GM12878 (cell line): ENCODE measurements around the gene FUZ.

Experiments
- ATF3 ChIP-seq: IDR thresholded peaks from 2 replicates; pipeline ENCODE4 v1.6.1; 2011; ENCODE audit warnings: low read depth, mild to moderate bottlenecking, low read length, moderate library complexity, borderline replicate concordance; ENCODE audit errors: extremely low read depth
- CHD4 ChIP-seq: fragments of 200-600 bp; sonication (generic); IDR thresholded peaks from 2 replicates; pipeline ENCODE4 v1.6.1; 2016; ENCODE audit warnings: mild to moderate bottlenecking
- CTCF ChIP-seq, 3 experiments: IDR thresholded peaks in 2 of 3; conservative IDR thresholded peaks in 1 of 3; 2 replicates each; pipeline ENCODE4 v1.5.1; 2011; ENCODE audit warnings: low read depth in 3 of 3, low read length in 3 of 3, mild to moderate bottlenecking in 3 of 3, control low read depth in 2 of 3, moderate library complexity in 2 of 3, inconsistent platforms in 1 of 3, mixed read lengths in 1 of 3; ENCODE audit not compliant: control insufficient read depth in 2 of 3, insufficient read depth in 1 of 3; ENCODE audit errors: extremely low read depth in 1 of 3
- PAX5 ChIP-seq: IDR thresholded peaks from 2 replicates; pipeline ENCODE4 v1.6.1; 2011; ENCODE audit warnings: low read depth, low read length, borderline replicate concordance
- SMC3 ChIP-seq: IDR thresholded peaks from 2 replicates; pipeline ENCODE4 v1.6.1; 2011; ENCODE audit warnings: low read length, improper control_type of control experiment, borderline replicate concordance
- ZNF24 ChIP-seq: fragments of 450-650 bp; IDR thresholded peaks from 2 replicates; pipeline ENCODE4 v1.6.1; 2017; ENCODE audit warnings: antibody characterized with exemption, mild to moderate bottlenecking
- ZNF384 ChIP-seq: IDR thresholded peaks from 2 replicates; pipeline ENCODE4 v1.6.1; 2012; ENCODE audit warnings: low read depth, mild to moderate bottlenecking, low read length, improper control_type of control experiment, borderline replicate concordance

GRCh38 chr19:49807058-49807903 is 5.8 kb downstream of the FUZ start:
- TF ChIP-seq ATF3 (no peak), SMC3 (no peak), ZNF384 (no peak), CTCF (IDR thresholded peaks at IDR 0.05 in 2 of 3, conservative IDR thresholded peaks at IDR 0.05 in 1 of 3; ENCODE audit: control insufficient read depth in 2 of 3, extremely low read depth in 1 of 3, insufficient read depth in 1 of 3, low read depth in 3 of 3, low read length in 3 of 3) (no peak), CHD4 (no peak), PAX5 (no peak), ZNF24 (no peak)
